ENCODE data around the gene QARS1.

The QARS1 gene

DNA sequence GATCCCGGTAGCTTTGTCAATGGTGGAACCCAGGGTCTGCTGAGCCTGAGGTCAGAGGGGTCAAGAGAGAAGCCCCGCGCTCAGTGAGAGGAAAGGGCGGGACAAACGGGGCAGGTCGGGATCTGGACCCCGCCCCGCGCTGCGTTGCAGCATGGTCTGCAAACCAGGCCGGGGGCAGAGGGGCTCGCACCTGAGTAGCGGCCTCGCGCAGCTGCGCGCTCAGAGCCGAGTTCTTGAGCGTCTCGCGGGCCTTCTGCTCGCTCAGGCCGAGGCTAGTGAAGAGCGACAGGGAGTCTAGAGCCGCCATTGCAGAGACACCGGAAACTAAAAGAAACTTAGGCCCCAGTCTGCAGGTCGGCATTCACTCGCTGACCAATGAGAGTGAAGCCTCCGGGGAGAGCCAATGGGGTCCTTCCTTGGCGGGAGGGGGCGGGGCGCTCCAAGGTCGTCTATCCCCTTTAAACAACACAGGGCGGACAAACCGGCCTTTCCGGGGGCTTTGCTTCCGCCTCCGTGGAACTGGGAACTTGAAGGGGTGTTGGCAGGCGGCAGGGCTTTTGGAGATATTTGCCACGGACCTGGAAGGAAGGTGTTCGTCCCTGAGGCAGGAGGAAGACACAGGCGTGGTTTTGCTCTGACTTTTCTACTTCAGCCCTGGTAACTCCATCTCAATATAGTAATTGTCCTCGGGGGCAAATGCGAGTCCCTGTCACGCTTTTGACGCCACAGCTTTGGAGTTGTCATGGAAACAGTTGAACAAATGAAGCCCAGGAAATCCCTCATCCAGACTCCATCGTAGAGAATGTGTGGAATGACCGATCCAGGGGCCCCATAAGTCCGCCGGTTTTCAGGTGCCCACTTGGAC is at the start of gene QARS1:
Gene QARS1 (minus strand): TSS at position 331 of the 865 bp plus-strand sequence. CDS start 24 bp downstream, at position 307.
- DNase-seq: peak; percentile 86

DNA sequence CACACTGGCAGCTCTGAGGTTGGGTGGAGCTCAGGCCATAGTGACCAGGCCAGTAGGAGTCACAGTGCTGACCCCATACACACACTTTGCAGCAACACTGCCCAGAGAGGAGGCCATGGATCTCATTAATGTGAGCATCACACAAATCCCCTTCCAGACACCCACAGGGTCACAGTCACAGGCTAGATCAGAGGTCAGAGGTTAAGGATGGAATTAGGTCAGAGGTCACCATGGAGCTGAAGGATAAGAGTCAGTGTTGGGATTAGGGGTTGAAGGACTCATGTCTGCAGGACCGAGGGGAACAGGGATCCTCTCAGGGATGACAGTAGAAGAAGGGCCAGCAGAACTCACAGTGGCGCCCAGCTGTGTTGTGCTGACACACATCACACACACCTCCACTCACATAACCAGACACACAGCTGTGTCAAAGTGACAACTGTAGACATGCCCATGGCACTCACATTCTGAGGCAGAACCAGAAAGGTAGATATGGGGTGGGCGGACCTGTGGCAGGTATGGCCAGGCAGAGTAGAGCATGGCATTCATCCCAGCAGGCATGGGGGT is 48.9 kb upstream of the QARS1 start:
- no peak for DNase-seq

DNA sequence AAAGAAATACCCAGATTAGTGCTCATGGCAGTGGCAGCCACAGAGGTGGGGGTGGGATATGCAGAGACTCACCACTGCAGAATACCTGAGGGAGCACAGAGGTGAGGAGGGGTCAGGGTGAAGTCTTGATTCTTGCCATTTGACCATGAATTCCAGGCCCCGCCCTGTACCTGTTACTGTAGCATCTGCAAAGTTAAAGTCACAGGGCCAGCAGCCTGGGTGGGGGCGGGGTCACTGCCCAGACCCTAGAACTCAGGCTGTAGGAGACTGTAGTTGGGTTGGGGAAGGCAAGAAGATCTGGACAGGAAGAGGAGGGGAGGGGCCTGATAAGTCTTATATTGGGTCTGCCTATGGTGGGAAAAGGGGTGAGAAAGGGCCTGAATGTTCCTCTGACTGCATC is 47.1 kb upstream of the QARS1 start:
- DNase-seq: no peak

DNA sequence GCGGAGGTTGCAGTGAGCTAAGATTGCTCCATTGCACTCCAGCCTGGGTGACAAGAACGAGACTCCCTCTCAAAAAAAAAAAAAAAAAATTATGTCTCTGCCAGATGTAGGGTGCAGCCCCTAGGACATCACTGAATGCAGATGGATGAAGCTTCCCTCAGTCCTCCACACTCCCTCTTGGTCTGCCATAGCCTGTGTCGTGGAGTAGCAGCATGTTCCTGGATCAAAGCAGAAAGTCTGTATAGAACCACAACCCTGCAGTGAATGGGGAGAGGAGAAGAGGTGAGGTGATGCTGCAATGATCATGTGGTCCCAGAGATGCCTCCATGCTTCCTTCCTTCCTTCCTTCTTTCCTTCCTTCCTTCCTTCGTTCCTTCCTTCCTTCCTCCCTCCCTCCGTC is 43.6 kb upstream of the QARS1 start:
- no peak for DNase-seq

DNA sequence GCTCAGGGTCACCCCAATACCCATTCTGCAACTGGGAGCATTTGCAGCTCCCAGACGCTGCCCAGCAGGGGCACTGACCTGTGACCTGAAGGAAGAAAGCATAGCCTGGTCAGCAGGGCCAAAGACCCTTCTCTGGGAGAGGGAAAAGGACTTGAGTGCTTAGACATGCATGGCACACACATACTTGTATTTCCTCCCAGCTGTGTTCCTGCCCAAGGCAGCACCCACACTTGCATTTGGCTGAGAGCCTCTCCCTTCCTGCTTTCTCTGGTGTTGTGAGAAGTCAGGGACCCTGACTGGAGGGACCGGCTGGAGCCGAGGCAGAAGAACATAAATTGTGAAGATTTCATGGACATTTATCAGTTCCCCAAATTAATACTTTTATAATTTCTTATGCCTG is 35.5 kb upstream of the QARS1 start:
- DNase-seq: no peak

DNA sequence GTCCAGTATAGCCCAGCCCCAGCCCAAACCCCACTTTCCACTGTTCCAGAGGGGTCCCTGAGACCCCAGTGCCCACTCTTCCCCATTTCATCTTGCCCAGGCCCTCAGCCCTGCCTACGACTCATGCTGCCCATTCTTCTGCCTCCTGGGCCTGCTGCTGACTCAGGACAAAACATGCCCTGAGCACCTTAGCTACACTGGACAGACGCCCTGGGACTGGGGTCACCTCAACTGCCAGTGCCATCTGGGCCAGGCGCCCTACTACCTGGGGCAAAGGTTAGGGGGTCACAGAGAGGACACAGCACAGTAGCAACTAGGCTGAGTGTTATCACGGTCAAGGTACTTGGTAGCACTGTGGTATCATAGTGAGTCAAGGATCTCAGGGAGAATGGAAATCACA is 30.9 kb upstream of the QARS1 start:
- DNase-seq: no peak

DNA sequence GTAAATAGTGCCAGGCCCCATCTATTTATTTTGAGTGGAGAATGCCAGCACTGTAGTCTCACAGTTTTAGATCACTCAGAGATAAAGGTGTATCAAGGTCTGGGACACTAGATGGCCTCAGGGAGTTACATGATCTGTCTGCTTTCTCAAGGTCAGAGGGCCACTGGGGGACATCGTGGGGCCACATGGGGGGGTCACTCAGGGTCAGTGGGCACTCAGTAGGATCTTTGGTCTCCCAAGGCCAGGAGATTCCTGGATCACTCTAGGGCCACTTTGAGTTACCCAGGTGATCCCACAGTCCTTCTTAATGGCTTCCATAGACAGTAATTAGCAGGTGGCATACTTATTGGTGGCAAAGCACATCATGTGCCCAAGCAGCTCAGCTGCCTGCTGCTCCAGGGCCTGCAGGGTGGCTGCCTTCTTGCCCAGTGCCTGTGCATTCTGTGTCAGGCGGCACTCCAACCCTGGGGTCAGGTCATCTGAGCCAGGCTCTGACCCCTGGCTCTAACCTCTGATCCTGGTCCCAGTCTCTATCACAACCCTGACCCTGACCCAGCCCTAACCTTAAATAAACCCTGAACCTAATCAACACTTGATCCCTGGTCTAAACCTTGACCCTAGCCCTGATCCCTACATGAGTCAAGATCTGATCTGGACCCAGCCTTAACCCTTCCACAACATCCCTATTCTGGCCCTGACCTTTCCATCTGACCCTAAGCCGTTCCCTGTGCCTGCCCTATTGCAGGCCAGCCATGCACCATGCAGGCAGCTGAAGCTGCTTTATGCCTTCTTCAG is 30.1 kb upstream of the QARS1 start:
- DNase-seq: no peak

DNA sequence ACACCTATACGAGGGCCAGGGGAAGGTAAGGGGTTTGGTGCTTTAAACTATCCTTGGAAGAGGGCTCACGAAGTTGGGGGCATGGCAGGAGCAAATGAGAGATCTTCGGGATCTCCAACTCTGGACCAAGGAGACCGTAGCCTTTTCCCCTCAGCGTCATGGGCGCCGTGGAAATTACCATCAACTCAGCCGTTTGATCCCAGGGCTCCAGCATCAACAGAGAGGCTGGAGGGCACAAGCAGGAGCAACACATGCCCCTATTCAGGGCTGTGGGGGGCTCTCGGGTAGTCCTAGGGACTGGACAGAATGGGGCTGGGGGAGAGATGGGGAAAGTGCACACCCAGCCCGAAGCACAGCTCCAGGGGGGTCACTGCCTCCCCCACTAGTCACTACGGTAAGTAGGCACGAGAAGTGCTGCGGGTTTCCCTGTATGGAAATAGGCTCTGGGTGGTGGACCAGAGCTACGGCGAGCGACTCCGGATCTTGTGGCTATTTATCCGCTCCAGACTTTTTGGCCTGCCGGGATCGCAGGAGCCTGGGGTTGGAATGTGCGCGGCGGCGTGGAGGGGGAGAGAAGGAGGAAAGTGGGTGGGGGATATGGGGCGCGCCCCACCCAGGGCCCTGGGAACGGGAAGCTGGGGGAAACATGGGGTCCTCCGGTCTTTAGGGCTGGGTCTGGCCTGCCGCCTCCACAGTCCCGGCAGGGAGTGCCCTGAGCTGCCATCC is 28.8 kb upstream of the QARS1 start:
- peak; percentile 83 for DNase-seq

DNA sequence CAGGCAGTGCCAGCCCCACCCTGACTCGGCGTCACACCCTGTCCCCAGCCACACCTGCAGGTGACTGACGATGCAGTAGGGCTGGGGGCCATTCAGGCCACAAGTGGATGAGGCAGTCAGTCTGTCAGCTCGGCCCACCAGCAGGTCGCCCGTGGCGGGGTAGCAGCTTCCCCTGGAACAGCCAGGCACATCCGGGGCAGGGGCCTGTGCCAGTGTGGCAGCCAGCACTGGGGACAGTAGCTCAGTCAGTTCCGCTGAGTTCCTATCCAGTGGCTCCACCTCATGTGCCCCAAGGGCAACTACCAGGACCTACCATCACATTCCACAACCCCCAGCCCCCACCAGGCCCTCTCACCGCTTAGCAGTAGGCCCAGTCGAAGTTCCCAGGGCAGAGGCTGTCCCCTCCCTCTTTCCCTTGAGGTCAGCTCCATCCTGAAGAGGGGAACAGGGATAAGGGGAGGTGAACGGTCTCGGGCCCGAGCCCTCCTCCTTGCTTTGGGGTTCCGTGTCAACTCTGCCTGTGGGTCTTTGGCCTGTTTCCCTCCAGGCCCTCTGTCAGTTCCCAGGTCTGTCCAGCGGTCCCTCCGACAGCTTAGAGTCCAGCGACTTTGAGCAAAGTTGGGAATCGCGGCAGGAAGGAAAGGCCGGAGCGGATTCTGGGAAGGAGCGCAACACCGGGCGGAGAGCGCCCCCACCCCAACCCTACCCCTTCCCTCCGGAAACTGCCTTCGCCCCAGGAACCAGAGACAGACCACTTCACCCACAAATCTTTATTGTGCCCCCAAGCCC is 28.1 kb upstream of the QARS1 start, which contains the start of gene LAMB2:
Gene LAMB2 (minus strand): TSS at position 614 of the 789 bp plus-strand sequence. CDS start 183 bp downstream, at position 431.
- DNase-seq: peak; percentile 68

DNA sequence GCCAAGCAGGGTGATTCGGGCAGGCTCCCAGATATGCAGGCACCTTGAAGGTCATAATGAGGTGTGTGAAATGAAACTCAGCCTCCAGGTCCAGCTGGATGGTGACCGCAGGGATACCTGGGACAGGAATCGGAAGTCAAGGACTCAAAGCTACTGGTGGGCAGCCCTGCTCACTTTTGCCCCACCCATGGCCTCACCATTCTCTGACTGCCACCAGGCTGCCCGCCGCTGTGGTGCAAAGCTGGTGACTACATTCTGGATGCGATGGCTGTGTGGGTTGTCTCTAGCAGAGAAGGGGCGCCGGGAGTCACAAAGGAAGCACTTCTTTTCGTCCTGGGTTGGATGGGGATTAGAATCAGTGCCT is 27.5 kb upstream of the QARS1 start:
- no peak for DNase-seq

DNA sequence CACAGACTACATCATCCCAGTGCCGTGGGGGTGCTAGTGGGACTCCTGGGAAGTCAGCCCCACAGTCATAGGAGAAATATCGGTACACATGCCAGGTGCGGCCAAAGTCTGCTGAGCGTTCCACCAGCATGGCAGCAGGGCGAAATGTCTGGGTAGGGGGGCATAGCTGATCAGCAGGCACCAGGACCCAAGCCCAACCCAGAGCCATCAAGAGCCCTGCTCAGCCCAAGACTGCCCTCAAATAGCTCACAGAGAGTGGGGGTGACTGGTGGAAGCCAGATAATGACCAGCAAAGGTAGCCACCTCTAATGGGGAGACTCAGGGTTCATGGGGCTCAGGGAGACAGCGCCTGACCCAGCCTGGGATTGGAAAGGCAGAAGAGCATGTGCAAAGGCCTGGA is 27.0 kb upstream of the QARS1 start:
- DNase-seq: no peak

DNA sequence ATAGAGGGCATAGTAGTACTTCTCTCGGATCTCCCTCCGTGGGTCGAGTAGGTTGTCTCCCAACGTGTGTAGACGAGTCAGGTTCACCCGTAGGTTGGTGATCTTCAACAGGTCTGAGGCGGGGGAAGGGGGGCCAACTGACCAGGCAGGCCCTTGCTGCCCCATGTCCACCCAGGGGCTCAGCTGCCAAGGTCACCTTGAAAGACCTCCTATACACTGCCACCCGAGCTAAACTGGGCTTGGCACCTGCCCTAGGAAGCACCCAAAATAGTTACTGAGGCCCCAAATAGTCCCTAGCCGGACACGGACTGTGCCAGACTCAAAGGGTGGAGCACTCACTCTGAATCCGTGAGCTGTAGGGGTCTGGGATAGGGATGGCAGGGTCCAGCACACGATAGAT is 26.5 kb upstream of the QARS1 start:
- DNase-seq: no peak

DNA sequence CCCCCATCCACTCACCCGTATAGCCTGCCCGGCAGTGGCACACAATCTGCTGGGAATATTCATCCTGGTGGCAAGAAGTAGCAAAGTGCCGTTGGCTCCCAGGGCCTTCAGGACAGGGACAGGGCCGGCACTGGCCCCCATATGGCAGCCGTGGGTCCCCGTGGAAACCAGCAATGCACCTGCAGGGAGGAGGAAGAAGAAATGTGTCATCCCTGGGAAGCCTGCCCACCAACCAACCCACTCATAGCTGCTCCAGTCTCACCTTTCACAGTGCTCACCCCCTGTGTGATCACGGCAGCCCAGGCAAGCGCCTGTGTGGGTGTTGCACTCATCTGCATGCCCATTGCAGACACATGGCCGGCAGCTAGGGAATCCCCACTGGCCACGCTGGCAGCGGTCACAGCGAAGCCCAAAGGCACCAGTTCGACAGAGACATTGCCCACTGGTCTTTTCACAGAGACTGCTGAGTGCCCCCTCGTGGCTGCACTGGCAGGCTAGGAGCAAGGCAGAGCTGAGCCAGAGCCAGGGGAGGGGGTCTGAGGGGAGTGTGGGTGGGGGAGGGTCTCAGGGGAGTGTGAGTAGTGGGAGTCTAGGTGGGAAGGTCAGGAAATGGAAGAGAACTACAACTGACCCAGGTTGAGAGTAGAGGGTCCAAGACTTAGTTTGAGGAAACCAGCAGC is 20.6 kb upstream of the QARS1 start:
- DNase-seq: no peak

DNA sequence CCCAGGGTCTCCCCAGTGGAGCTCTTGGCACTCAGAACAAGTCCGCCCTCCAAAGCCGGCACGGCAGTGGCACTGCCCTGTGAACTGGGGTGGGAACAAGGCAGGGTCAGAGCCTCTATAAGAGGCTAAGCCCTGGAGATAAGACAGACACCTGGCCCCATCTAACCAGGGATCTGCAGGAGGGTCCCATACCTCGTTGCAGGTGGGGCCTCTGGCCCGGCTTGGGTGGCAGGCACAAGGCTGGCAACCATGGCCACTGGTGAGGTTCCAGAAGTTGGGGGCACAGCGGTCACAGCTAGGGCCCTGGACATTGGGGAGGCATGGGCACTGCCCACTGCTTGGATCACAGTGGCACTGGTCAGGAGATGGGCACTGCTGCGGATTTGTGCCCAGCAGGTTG is 19.6 kb upstream of the QARS1 start:
- DNase-seq: no peak

DNA sequence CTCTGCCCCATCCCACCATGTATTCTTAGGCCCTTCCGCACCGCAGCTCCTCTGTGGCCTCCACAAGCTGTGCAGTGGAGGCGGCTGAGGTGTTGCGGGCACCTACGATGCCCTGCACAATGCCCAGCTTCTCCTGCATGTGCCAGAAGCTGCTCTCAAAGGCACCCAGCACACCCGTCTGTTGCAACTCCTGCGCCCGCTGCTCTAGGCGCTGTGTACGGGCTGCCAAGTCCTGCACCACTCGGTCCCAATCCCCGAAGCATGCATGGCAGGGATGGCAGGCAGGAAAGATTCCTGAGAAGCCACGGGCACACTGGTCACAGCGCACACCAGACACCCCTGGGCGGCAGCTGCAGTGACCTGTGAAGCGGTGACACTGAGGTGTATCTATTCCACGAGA is 19.1 kb upstream of the QARS1 start:
- DNase-seq: no peak

DNA sequence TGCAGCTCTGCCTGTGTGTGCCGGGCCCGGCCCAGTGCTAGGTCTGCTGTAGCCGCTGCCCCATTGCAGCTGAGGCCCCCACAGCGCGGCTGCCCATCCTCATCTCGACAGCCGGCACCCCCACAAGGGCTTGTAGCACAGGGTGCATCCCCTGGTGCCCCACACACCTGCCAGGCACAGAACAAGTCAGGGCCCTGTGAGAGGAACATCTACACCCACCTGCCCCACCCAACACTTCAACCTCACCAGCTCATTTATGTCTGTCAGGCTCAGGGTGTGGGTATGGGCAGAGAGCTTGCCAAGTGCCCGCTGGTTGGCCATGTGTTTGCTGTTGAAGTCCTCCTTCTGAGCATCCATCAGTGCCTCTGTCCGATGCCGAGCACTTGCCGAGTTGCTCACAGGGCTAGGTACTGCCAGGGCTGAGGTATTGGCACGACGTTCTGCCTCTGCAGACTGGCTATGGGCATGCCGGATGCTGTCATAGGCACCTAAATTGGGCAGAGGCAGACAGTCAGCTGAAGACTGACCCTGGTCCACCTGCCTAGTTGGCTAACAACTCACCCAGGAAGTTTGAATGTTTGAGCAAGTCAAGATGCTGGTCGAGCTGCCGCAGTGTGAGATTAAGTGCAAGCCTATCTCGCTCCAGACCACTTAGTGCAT is 18.5 kb upstream of the QARS1 start:
- no peak for DNase-seq

DNA sequence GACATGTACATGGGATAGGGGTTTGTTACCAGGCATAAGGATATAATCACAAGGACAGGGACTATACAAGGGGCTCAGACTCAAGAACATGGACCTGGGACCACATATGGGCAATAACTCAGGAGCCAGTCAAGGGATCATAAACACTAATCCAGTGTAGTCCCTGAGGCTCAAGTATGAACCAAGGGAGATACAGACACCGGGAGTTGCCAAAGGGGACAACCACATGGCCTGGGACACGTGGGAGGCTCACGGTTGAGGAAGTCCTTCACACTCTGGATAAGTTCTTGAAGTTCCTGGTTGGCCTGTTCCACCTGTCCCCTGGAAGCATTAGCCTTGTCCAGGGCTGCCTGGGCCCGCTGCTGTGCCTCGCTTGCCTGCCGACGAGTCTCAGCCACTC is 17.9 kb upstream of the QARS1 start:
- no peak for DNase-seq

DNA sequence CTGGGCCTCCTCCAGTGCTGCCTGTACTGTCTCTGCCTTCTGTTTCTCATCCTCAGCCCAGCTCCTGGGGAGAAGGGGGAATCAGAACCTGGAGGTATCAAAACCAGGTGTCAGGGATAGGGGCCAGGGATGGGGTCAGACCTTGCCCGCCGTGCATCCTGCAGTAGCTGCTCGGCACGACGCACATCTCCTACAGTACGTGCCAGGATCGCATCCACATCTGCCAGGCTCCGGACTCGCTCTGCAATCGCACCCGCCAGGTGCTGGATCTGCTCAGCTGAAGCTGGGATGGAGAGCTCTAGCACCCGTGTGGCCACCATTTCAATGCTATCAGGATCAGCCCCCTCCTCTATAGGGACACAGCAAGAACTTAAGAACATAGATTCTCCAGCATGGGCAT is 17.5 kb upstream of the QARS1 start:
- DNase-seq: no peak

DNA sequence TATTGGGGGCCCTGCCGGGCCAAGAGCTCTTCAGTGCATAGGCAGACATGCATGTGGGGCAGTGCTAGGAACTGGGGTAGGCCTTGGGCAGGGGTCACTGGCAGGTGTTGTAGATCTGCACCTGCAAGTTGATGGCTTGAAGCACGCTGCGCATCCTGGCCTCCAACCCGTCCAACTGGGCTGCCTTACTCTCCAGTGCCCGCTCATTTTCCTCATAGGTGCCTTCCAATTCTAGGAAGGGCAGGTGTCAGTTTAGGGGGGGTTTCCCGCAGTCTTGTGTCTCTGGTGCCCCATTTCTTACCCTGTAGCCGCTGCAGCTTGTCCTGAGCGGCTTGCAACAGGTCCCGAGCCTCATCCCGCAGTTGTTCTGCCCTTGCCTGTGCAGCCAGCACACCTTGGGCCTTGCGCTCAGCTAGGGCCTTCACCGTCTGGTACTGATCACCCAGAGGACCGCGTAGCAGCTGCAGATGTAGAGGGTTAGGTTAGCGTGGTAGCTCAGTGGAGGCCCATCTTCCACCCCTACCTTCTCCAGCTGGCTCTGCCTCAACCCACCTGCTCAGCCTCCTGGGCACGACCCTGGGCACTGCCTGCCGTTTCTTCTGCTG is 16.7 kb upstream of the QARS1 start:
- no peak for DNase-seq

DNA sequence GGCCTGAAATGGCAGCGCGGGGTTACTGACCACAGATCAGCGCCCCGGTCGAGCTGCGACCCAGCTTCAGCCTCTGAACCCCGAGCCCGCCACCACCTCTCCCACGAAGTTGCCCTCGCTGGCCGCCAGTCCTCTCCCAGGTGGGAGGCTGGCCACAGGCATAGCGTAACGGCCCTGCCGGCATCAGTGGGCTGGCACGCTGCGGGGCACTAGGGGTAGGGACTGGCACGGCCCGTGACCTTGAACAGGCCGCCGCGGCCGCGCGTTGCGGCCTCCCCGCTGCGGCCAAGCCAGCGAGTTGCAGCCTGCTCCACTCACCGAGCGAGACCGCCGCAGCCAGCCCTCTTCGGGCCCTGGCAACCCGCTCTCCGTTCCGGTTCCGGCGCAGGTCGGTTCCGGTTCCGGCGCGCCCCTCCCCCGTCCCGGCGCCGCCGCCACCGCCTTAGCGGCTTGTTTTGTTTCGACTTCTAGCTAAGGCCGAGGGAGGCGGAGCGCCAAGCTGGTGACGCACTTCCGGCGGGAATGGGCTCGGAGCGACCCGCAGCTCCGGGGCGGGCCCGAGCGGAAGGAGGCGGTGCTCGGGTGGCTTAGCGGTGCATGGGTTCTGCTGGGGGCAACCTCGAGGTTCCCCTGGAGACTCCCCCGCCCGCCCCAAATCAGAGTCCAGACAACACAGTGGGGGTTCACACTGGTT is 16.0 kb upstream of the QARS1 start, which contains the start of gene USP19:
Gene USP19 (minus strand): TSS at position 386 of the 694 bp plus-strand sequence. CDS start 1,678 bp downstream, outside the sequence.
- DNase-seq: peak; percentile 87

All from HCEC 1CT (cell line).